ENCODE measurements around the gene GLUL.
"Not testable (repeated sequence)": the region's sequence is repeated elsewhere in the genome, so short reads cannot be mapped to it uniquely, and the experiment has no call there.

The GLUL gene

GRCh38 chr1:182359645-182360044 lies 31.9 kb downstream of the GLUL start:
- no peak for DNase-seq

- no peak for DNase-seq
These were observed 33.7 kb downstream of the GLUL start for GRCh38 chr1:182357913-182358312.

- no peak for DNase-seq
These were observed 34.4 kb downstream of the GLUL start for GRCh38 chr1:182357171-182357570.

- no peak for DNase-seq
These were observed 35.9 kb downstream of the GLUL start for GRCh38 chr1:182355723-182356098.

- no peak for DNase-seq
These were observed 39.7 kb downstream of the GLUL start for GRCh38 chr1:182351790-182352364.

GRCh38 chr1:182350839-182351238 lies 40.8 kb downstream of the GLUL start:
- no peak for DNase-seq

- DNase-seq: no peak
These were observed 42.4 kb downstream of the GLUL start for GRCh38 chr1:182348961-182349747.

GRCh38 chr1:182347019-182347418 lies 44.6 kb downstream of the GLUL start:
- DNase-seq: no peak

- no peak for DNase-seq
These were observed 51.1 kb downstream of the GLUL start for GRCh38 chr1:182340233-182341058.

GRCh38 chr1:182339684-182340083 lies 51.9 kb downstream of the GLUL start:
- no peak for DNase-seq

GRCh38 chr1:182338806-182339370 lies 52.7 kb downstream of the GLUL start:
- DNase-seq: no peak

GRCh38 chr1:182337736-182338571 lies 53.6 kb downstream of the GLUL start:
- DNase-seq: no peak

GRCh38 chr1:182335771-182336566 lies 55.6 kb downstream of the GLUL start:
- DNase-seq: no peak

GRCh38 chr1:182333071-182333571 lies 58.5 kb downstream of the GLUL start:
- not testable (repeated sequence) for DNase-seq

- no peak for DNase-seq
These were observed 59.1 kb downstream of the GLUL start for GRCh38 chr1:182332261-182333060.

All from activated CD8-positive, alpha-beta memory T cell treated with anti-CD3 and anti-CD28 coated beads, Interleukin-2, amount 50 U/mL, for 48 hours (primary cell).